Activated T-cell treated with anti-CD3 and anti-CD28 coated beads for 4 hours (primary cell): ENCODE results near the gene SPACA1.

Experiments used
- DNase-seq: peaks from one replicate; pipeline ENCODE4 v3.0.0-alpha.2; 2020

Gene SPACA1

DNA sequence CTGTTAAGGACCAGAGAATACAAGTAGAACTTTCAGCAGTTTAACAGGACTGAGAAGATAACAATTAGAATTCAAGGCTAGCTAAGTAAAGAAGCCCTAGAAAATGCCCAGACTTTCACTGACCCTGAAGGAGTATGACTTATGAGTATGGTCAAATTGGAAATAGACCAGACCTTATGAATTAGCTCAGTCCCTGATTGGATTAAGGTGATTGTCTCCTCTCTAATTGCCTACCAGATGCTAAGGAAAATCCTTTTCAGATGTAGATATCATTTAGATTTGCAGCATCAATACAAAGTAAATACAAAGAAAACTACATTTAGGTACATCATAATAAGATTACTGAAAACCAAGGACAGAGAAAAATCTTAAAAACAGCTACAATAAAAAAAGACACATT is 59.6 kb downstream of the SPACA1 start:
- DNase-seq: no peak

DNA sequence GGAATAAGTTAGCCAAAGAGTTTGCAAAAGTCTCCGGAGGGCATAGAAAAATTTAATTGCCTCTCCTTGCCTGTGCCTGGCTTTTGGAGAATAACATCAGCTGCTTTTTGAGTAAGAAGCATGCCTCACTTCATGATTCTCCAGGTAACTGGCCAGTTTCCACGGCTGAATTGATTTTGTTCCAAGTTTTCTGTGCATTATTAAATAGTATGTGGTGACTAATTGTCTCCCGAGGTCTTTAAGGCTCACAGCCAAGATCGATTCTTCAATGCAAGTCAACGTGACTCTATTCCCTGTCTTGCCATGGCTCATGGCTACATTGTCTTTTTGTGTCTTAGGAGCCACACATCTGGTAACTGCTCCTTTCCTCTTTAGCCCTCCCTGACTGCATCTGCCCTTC is 64.3 kb downstream of the SPACA1 start:
- no peak for DNase-seq

DNA sequence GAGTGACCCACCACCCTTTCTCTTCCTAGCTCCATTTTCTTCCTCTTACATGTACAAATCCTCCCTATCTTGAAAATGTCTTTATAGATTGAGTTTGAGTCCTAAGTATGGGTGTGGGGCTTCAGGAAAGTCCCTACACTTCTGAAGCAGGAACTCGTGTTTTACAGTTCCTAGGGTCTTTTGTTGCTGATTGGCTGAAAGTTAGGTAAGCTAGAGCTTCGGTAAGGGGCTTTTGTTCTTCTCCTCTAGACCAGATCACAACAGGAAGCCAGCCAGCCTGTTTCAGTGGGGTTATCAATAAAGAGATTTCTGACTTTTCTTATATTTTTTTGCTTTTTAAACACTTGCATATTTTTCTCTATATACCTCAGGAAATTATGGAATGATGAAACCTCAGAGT is 67.2 kb downstream of the SPACA1 start:
- DNase-seq: no peak

DNA sequence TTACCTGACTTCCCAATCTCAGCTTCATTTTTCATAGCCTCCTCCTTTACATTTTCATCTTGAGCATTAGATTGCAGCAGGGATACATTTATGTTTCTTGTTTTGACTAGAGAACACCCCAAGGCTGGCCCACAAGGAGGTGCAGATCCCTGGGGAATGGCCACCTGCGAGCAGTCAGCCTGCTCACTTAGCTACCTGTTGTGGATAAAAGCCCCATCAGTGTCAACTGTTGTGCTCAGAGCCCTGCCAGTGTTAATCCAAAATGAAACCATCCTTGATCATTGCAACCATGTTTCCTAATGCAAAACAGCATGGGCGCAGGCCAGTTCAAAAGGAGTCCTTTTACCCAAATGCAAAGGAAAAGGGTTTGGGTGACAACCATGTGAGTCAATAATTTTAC is 67.7 kb downstream of the SPACA1 start:
- no peak for DNase-seq

DNA sequence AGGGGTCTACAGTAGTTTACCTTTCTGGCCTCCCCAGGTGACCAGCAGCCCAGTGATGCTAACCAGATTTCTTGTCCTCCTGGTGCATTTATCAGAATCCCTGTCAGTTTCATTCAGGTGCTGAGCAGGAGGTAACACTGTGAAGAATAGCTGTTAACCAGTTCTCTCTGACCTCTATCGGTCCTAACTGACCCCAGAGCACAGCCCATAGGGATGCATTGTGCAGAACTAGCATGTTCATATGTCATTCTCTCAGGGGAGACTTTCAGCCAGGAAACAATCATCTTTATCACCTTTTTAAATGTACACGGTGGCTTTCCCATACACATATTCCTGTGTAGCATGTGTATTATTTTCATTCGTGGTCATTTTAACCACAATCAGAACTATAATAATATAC is 68.6 kb downstream of the SPACA1 start:
- DNase-seq: no peak
